GM20000 (cell line): ENCODE data around the gene CDCA8.

Source experiments
- DNase-seq: peaks from one replicate; pipeline ENCODE4 v3.0.0; 2012; ENCODE audit warnings: low spot score
- TF ChIP-seq, protein P1 (sequence below): IDR thresholded peaks from 2 replicates; pipeline ENCODE4 v1.5.1; 2012; ENCODE audit warnings: mild to moderate bottlenecking, control low read depth; ENCODE audit errors: extremely low read depth, missing control alignments

The CDCA8 gene

DNA sequence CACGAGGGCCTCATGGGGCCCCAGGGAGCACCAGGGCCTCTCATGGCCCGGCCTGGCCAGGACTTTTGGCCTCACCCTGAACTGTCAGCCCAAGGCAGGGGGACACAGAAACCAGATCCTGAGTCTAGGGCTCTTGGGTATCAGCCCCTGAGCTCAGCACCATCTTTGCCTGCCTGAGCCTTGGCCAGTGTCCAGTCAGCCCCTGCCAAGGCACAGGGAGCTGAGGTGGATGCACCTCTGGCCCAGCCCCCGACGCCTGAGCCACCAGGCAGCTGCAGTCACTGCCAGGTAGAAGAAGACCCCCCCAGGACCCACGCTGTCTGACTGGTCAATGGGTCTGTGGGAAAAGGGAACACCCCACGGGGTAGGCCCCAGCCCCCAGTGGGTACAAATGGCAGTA, 25.3 kb downstream of the CDCA8 start:
- TF ChIP-seq, protein P1, sequence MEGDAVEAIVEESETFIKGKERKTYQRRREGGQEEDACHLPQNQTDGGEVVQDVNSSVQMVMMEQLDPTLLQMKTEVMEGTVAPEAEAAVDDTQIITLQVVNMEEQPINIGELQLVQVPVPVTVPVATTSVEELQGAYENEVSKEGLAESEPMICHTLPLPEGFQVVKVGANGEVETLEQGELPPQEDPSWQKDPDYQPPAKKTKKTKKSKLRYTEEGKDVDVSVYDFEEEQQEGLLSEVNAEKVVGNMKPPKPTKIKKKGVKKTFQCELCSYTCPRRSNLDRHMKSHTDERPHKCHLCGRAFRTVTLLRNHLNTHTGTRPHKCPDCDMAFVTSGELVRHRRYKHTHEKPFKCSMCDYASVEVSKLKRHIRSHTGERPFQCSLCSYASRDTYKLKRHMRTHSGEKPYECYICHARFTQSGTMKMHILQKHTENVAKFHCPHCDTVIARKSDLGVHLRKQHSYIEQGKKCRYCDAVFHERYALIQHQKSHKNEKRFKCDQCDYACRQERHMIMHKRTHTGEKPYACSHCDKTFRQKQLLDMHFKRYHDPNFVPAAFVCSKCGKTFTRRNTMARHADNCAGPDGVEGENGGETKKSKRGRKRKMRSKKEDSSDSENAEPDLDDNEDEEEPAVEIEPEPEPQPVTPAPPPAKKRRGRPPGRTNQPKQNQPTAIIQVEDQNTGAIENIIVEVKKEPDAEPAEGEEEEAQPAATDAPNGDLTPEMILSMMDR: no peak
- no peak for DNase-seq

DNA sequence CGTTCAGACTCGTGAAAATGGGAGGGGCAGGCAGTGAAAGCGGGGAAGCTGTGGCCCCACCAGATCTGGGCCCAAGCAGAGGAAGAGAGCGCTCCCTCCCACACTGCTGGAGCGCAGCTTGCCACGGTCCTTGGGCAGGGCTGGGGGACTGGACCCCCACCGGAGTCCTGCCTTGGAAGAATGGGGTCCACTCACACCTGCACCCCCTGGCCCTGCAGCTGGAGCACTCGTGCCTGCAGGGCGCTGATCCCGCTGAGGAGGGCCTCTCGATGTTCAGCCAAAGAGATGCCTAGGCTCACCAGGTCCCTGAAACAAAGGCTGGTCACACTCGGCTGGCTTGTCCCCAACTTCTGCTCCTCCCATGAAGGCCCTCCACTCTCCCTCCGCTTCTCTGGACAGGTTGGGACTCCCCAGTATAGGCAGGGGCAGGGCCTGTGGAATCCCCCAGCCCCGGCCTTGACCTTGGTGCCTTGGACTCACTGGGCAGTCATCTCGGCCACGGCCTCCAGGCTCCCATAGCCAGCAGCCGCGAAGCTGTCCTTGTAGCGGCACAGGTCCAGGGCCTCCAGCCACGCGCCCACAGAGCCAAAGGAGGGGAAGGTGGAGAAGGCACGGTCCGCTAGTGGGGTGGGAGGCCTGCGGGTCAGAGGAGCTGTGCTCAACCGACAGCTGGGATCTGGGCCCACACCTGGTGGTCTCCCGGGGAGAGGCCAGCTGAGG, 26.0 kb downstream of the CDCA8 start:
- TF ChIP-seq, protein P1: no peak
- no peak for DNase-seq

DNA sequence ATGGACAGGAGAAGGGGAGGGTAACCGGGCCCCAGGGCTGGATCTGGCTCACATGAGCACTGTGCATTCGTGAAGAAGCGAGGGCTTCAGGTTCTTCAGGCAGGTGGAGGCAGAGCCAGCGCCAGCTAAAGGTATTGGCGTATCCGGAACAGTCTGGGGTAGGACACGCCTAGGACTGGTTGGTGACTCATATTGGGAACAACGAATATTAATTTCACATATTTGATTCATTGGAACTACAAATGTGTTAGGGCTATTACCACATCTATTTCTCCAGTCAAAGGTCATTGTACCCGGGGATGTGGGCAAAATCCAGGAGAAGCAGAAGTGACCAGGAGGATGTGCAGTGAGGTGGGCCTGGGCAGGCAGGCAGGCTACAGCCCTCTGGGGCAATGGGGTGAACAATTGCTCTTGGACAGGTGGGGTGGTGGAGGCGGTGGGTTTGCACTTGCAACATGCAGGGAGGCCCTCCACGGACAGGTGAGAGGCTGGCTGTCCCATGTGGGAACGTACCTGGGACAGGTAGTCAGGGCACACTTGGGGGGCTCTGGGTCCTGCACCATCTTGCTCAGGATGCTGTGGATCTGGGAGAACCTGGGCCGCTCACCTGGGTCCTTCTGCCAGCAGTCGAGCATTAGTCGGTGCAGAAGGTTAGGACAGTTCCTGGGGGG, 26.7 kb downstream of the CDCA8 start:
- no peak for DNase-seq
- TF ChIP-seq, protein P1: no peak

DNA sequence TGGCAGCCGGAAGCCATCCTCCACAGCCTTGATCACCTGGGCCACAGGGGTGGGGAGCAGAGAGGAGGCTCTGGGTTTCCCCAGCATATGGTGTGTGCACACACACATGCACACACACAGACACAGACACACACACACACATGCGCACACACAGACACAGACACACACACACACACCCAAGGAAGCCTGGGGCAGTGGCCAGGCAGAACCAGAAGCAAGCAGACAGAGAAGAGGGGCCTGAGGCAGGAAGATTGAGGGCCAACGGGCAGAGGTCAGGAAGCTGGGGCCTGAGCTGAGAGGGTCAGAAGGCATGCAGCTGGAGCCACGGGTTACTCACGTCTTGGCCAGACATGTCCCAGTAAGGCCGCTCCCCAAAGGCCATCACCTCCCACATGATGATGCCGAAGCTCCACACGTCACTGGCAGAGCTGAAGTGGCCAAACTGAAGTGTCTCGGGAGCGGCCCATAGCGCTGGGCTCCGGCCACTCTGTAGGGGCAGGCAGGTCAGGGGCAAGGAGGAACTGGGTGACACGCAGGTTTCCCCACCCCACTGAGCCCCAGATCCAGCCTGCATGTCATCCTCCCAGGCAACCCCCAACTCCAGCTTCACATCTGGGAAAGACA, 27.4 kb downstream of the CDCA8 start:
- TF ChIP-seq, protein P1: no peak
- DNase-seq: no peak

DNA sequence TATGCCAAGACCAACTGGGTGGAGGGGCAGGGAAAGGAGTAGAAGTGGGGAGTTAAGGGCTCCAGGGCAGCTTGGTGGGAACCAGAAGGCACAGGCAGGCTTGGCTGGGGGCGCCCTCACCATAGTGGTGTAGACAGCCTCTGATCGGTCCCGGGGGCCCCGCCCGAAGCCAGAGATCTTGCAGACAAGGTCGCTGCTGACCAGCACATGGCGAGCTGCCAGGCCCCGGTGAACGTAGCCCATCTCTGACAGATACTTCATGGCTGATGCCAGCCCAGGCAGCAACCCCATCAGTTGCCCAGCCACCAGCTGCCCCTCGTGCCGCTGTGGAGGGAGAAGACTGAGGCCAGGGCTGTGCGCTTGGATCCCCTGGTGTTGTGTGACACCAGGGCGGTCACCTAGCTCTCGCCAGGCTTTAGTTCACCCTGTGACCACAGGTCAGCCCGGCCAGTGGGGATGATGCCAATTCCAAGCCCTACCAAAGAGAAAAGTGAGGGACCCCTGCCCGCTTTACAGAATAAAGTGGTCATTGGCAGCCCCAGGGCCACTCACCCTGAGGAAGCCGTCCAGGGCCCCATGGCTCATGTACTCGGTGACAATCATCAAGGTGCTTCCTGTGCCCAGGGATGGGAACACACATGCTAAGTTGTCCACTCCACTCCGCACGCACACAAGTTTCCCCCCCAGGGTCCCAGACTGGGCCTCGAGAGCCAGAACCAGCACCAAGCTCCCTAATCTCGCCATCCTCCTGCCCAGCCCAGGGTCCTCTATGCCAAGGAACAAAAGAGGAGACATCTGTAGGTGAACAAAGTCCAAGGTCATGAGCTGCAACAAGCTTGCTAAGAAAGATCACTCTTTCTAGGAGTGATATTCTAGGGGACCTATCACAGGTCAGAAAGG, 28.2 kb downstream of the CDCA8 start:
- TF ChIP-seq, protein P1: no peak
- DNase-seq: no peak

DNA sequence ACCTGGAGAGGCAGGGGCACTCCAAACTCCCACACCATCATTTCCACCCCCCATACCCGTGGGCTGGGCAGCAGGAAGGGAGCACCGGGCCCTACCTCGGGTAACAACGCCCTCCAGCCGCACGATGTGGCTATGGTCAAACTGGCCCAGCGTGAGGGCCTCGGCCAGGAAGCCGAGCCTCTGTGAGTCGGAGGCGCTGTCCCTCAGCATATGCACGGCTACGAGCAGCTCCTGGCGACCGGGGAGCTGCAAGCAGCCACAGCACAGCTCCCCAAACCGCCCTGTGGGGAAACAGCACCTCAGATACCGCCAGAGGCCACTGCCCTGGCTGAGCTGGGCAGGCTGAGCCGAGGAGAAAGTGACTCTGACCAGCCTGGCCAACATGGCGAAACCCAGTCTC, 29.2 kb downstream of the CDCA8 start:
- no peak for DNase-seq
- TF ChIP-seq, protein P1: no peak
